DOHH2 (cell line): ENCODE data around the gene IGFBP2.

ENCODE experiments used
- H3F3A ChIP-seq: fragments of 200-600 bp; sonication (generic), shearing (Covaris generic); 2 replicates; pipeline ENCODE4 v1.6.0; 2016; ENCODE audit warnings: antibody characterized with exemption, mild to moderate bottlenecking; ENCODE audit not compliant: control insufficient read depth, insufficient read depth
- H3K27ac ChIP-seq: fragments of 200-600 bp; sonication (generic); 2 replicates; pipeline ENCODE4 v1.5.1; 2014; ENCODE audit warnings: low read depth, mild to moderate bottlenecking, low read length, moderate library complexity
- H3K27me3 ChIP-seq: fragments of 200-600 bp; sonication (generic); 2 replicates; pipeline ENCODE4 v1.6.1; 2014; ENCODE audit warnings: mild to moderate bottlenecking, low read length, mixed read lengths; ENCODE audit not compliant: control insufficient read depth
- H3K36me3 ChIP-seq: fragments of 200-600 bp; sonication (generic); 2 replicates; pipeline ENCODE4 v1.6.1; 2014; ENCODE audit warnings: mild to moderate bottlenecking, low read length, moderate library complexity, mixed read lengths; ENCODE audit not compliant: control insufficient read depth
- H3K4me1 ChIP-seq: fragments of 200-600 bp; sonication (generic); 2 replicates; pipeline ENCODE4 v1.6.1; 2014; ENCODE audit warnings: mild to moderate bottlenecking, low read length, mixed read lengths; ENCODE audit not compliant: control insufficient read depth
- H3K4me2 ChIP-seq: fragments of 200-600 bp; sonication (generic); 2 replicates; pipeline ENCODE4 v1.6.0; 2014; ENCODE audit warnings: mild to moderate bottlenecking, low read length, moderate library complexity
- H3K4me3 ChIP-seq: fragments of 200-600 bp; sonication (generic); 2 replicates; pipeline ENCODE4 v1.5.1; 2014; ENCODE audit warnings: mild to moderate bottlenecking, low read length, mixed read lengths
- H3K79me2 ChIP-seq: fragments of 200-600 bp; sonication (generic); 2 replicates; pipeline ENCODE4 v1.6.1; 2014; ENCODE audit warnings: mild to moderate bottlenecking, low read length, mixed read lengths; ENCODE audit not compliant: control insufficient read depth
- H3K9me2 ChIP-seq: fragments of 200-600 bp; sonication (generic); replicated peaks from 2 replicates; pipeline ENCODE4 v1.6.1; 2014; ENCODE audit warnings: mild to moderate bottlenecking, low read length, mixed read lengths; ENCODE audit not compliant: control insufficient read depth
- H3K9me3 ChIP-seq: fragments of 200-600 bp; sonication (generic); 2 replicates; pipeline ENCODE4 v1.6.1; 2014; ENCODE audit warnings: antibody characterized with exemption, low read length, mixed read lengths; ENCODE audit not compliant: control insufficient read depth, insufficient read depth
- H4K20me1 ChIP-seq: fragments of 200-600 bp; sonication (generic); 2 replicates; pipeline ENCODE4 v1.6.0; 2014; ENCODE audit warnings: low read depth, mild to moderate bottlenecking, antibody characterized with exemption, low read length, moderate library complexity; ENCODE audit not compliant: control insufficient read depth, insufficient read depth
- EZH2phosphoT487 ChIP-seq: fragments of 200-600 bp; sonication (generic); IDR thresholded peaks from 2 replicates; pipeline ENCODE4 v1.6.1; 2017; ENCODE audit warnings: borderline replicate concordance, mild to moderate bottlenecking, antibody characterized with exemption, low read length, moderate library complexity, mixed read lengths
- TF ChIP-seq, protein P1 (sequence below): fragments of 200-600 bp; sonication (generic); IDR thresholded peaks from one replicate; pipeline ENCODE4 v1.5.1; 2014; ENCODE audit warnings: antibody characterized with exemption, mild to moderate bottlenecking, low read depth, low read length; ENCODE audit not compliant: poor library complexity, severe bottlenecking

IGFBP2 gene

DNA sequence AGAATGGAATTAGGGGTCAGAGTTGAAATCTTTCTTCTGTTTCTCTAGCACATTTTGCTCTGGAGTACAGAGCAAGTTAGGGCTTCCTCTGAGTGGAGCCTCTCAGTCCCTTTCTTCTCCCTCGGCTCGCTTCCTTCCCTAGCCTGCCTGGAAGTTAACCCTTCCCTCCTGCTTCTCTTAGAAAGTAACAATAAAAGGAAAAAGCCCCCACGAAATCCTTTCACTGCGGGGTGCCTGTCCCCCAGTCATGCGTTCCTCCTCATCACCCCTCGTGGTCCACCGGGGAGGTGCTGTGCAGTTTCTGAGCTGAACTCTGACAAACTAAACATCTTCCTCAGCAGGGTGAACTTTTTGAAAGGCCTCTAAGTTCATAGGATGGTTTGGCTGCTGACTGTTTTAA is 2.0 kb downstream of the IGFBP2 start:
- Histone ChIP-seq H3K36me3 (no peaks in the 10 kb centered on the region), H3K4me1 (peaks cover 8% of the 10 kb centered on the region), H3K27me3 (peaks cover 38% of the 10 kb centered on the region), H3K9me3 (no peaks in the 10 kb centered on the region), H3F3A (no peaks in the 10 kb centered on the region), H3K9me2 (no peaks in the 10 kb centered on the region), H3K4me2 (peak overlapping the region; percentile 29; the same call in 1 of the 2 replicates), H3K27ac (no peak overlapping the region), H4K20me1 (no peaks in the 10 kb centered on the region), H3K79me2 (no peaks in the 10 kb centered on the region), H3K4me3 (peak overlapping the region; percentile 16)
- no peak for TF ChIP-seq EZH2phosphoT487
- TF ChIP-seq, protein P1, sequence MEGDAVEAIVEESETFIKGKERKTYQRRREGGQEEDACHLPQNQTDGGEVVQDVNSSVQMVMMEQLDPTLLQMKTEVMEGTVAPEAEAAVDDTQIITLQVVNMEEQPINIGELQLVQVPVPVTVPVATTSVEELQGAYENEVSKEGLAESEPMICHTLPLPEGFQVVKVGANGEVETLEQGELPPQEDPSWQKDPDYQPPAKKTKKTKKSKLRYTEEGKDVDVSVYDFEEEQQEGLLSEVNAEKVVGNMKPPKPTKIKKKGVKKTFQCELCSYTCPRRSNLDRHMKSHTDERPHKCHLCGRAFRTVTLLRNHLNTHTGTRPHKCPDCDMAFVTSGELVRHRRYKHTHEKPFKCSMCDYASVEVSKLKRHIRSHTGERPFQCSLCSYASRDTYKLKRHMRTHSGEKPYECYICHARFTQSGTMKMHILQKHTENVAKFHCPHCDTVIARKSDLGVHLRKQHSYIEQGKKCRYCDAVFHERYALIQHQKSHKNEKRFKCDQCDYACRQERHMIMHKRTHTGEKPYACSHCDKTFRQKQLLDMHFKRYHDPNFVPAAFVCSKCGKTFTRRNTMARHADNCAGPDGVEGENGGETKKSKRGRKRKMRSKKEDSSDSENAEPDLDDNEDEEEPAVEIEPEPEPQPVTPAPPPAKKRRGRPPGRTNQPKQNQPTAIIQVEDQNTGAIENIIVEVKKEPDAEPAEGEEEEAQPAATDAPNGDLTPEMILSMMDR, result no peak

DNA sequence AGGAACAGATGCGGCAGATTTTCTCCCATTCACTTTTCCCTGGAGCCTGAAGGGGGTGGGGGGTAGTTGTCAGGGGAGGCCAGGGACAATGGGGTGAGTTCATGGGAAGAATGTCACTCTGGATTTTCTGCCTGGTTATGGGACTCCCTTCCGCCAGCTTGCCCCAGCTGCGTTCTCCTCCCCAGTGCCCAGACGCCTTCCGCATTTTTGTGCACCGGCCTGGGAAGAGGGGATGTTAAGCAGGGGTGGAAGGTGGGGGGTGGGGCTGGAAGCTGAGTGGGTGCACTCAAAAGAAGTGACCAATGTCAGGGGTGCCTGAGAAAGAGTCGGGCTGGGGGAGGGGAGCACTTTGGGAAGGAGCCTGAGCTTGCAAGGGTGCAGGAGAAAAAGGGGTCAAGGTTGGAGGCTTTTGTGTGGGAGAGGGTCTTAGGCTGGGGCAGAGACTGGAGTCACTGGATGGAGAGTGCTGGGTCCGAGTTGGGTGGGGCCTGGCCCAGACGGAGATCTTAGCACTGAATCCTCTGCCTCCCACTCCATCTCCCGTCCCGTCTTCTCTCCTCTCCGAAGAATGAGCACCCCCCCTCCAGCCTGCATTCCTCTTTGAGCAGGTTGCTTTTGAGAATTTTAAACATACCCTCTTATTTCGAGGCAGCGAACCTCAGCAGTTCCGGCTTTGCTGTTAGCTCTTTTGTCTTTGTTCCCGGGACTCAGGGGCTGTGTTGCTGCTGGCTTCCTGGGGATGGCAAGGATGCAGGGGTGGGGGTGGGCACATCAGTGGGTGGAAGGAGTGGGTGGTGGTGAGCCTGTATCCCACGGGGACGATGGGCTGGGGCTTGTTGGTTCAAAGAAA is 2.7 kb downstream of the IGFBP2 start:
- Histone ChIP-seq H3K79me2 (no peaks in the 10 kb centered on the region), H3K9me3 (no peaks in the 10 kb centered on the region), H4K20me1 (no peaks in the 10 kb centered on the region), H3K27me3 (peaks cover 38% of the 10 kb centered on the region), H3K9me2 (no peaks in the 10 kb centered on the region), H3K36me3 (no peaks in the 10 kb centered on the region), H3K4me3 (peak overlapping the region; percentile 16), H3K4me2 (peak overlapping the region; percentile 29; the same call in 1 of the 2 replicates), H3K4me1 (peaks cover 8% of the 10 kb centered on the region), H3K27ac (no peak overlapping the region), H3F3A (no peaks in the 10 kb centered on the region)
- TF ChIP-seq, protein P1, result no peak
- no peak for TF ChIP-seq EZH2phosphoT487

DNA sequence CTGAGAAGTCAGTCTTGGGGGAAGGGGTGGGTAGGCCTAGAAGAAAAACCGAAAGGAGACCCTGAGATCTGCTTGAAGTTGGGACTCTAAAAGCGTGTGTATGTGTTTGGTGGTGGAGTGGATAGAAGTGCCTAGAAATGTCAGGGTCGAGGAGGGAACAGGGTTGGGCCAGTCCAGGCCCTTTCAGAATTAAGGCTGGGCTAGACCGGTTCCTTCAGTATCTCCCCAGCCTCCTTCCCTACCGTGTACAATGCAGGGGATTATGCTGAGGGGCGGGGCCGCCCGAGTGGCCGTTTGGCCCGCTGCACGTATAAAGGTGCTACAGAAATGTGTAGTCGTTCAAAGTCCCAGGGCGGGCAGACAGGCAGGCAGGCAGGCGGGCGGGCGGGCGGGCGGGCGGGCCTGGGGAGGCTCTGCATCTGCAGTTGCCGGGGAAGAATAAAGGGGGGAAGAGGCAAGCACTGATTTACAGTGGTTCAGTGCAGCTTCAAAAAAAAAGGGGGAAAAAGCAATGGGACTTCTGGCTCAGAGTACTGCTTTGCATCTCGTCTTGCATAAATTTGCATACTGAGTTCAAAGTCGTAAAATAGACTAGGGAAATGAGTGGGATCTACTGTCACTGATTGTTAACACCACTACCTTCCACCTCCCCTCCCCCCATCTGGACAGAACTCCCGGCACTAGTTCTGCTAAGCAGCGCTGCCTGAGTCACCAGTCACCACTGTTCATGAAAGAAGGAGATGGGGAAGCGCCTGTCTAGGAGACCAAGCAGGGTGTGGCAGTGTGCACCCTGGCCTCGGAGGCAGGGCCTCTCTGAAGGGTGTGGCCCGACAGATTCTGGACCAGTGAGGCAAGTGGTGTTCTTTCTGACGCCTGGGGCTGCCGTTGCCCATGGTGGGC is 3.6 kb downstream of the IGFBP2 start:
- TF ChIP-seq, protein P1, result no peak
- no peak for TF ChIP-seq EZH2phosphoT487
- H3K9me2 ChIP-seq, result no peaks in the 10 kb centered on the region
- H3K27me3 ChIP-seq, result peaks cover 38% of the 10 kb centered on the region
- H4K20me1 ChIP-seq, result no peaks in the 10 kb centered on the region
- no peaks in the 10 kb centered on the region for H3K36me3 ChIP-seq
- H3F3A ChIP-seq, result no peaks in the 10 kb centered on the region
- H3K27ac ChIP-seq, result no peak overlapping the region
- no peaks in the 10 kb centered on the region for H3K9me3 ChIP-seq
- H3K4me2 ChIP-seq, result no peak overlapping the region
- H3K4me3 ChIP-seq, result no peak overlapping the region
- H3K79me2 ChIP-seq, result no peaks in the 10 kb centered on the region
- peaks cover 8% of the 10 kb centered on the region for H3K4me1 ChIP-seq
